ENCODE results near the gene PRKCE.

DNA sequence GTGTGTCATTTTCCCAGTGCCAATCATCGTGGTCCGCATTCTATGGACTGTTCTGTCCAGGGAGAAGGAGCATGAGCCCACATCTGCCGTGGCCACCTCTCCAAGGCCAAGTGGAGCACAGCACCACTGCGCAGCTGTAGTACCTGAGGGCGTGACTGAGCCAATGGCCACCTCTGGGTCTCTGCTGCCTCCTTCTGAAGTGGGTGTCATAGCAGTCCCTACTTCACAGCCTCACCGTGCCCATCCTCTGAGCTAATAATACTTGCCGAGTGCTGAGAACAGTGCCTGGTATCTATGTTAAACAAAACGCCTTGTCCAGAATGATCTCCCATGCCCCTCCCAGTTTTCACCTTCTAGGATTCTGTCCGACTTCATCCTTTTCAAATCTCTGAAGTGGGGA is 256.1 kb downstream of the PRKCE start:
- TF ChIP-seq GATA2 (IDR thresholded peaks at IDR 0.05; ENCODE audit: low read depth, low read length) (no peak), GATA3 (IDR thresholded peaks at IDR 0.05; ENCODE audit: low read depth, low read length) (no peak)
